Psoas muscle (tissue), 8 donors: ENCODE data around the gene CFAP20. TPM values are rescaled to one million over a fixed set of nuclear protein-coding genes. Genes with fewer than 3 reads are reported as not detected.
A peak's percentile ranks its signal among the peaks of the same experiment; 100 is the strongest.

Experiments
- ATAC-seq, 4 donors: fragments of 200-7000 bp; cut with Tn5 transposase; one replicate each; pipeline ENCODE4 v1.9.1; 2020; ENCODE audit warnings: moderate library complexity in 3 of 4, mild to moderate bottlenecking in 2 of 4
- DNase-seq, 2 donors: peaks; one replicate each; pipeline ENCODE4 v3.0.0-alpha.2; 2020
- H3K27ac ChIP-seq: fragments of 200-600 bp; one replicate; pipeline ENCODE4 v1.8.0; 2022
- H3K27me3 ChIP-seq, 3 donors: fragments of 200-600 bp in 1 of 3; one replicate each; pipeline versions ENCODE4 v1.6.1 to v1.8.0; 2013 to 2022; ENCODE audit warnings: low read length in 2 of 3, mild to moderate bottlenecking in 2 of 3, moderate library complexity in 1 of 3; ENCODE audit not compliant: insufficient read depth in 3 of 3
- H3K36me3 ChIP-seq, 2 donors: fragments of 200-600 bp in 1 of 2; one replicate each; pipeline versions ENCODE4 v1.6.1 to v1.8.0; 2013 to 2022; ENCODE audit warnings: low read depth in 1 of 2, mild to moderate bottlenecking in 1 of 2, moderate library complexity in 1 of 2; ENCODE audit not compliant: insufficient read depth in 1 of 2
- H3K4me1 ChIP-seq: fragments of 200-600 bp; one replicate; pipeline ENCODE4 v1.8.0; 2022
- H3K4me3 ChIP-seq: fragments of 200-600 bp; one replicate; pipeline ENCODE4 v1.8.0; 2022; ENCODE audit warnings: mild to moderate bottlenecking
- H3K9me3 ChIP-seq: fragments of 200-600 bp; one replicate; pipeline ENCODE4 v1.8.0; 2022
- WGBS, 3 donors: extraction: QIAGEN DNeasy Blood & Tissue Kit; methylation state at CpG; one replicate each; pipeline versions ENCODE4 v1.1.6 to v1.1.7; 2013; 5-methylcytosine and 5-hydroxymethylcytosine counted together
- intact Hi-C, 2 donors: fragments of 100-400 bp; cut with DNase I; formaldehyde crosslinking; loops; one replicate each; pipeline versions ENCODE4 v1.11.0 to v1.14.2; 2022
- polyA plus RNA-seq, 3 donors: library from polyadenylated mRNA; stranded (reverse); fragments of 200-250 nt; gene quantifications; one replicate each; pipeline ENCODE4 v1.2.3, GENCODE V29; 2013
- total RNA-seq, 4 donors: library from RNA; stranded (reverse); fragmentation: NEBNext Ultra II Directional in 2 of 4; extraction: Animal tissue kit (Norgen Biotek cat#: 25700) in 2 of 4; gene quantifications; one replicate each; pipeline versions ENCODE4 v1.2.1 to v1.2.4, GENCODE V29; 2021 to 2023
- TF ChIP-seq, protein P1 (sequence below): fragments of 200-600 bp; IDR thresholded peaks from one replicate; pipeline ENCODE4 v1.8.0; 2022; ENCODE audit warnings: antibody characterized with exemption
- donor health status: healthy with polysubstance abuse.
- donor health status: DM: no; HTN: no; CAD: no; lungs with moderate emphysema.
- donor health status: Bipolar disorder and iron deficiency.
- donor health status: healthy.
- donor health status: DM: yes; HTN: yes; CAD: no.
- donor health status: DM: no; HTN: no; CAD: no.
- donor health status: DM: no; HTN: no; CAD: no.
- donor health status: DM: yes; HTN: yes; CAD: no.

The CFAP20 gene
- total and polyA plus RNA-seq, 7 donors: 5.6 to 22.0 (median 9.4) TPM

DNA sequence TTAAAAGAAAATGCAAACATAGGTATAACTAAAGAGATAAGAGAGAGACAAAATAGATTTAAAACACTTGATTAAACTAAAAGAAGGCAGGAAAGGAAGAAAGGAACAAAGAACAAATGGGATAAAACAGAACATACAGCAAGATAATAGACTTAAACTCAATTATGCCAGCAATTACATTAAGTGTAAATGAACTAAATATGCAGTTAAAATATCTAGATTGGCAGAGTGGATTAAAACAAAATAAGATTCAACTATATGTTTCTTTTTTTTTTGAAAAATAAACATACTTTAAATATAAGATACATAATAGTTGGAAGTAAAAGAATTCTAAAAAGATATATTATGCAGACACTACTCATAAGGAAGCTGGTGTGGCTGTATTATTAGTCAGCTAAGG lies 9.7 kb upstream of the CFAP20 start:
- H3K27ac ChIP-seq: no peak overlapping the region
- peaks cover 0 to 3% of the 10 kb centered on the region in 2 donors for H3K36me3 ChIP-seq
- peaks cover 9% of the 10 kb centered on the region for H3K9me3 ChIP-seq
- TF ChIP-seq, protein P1, sequence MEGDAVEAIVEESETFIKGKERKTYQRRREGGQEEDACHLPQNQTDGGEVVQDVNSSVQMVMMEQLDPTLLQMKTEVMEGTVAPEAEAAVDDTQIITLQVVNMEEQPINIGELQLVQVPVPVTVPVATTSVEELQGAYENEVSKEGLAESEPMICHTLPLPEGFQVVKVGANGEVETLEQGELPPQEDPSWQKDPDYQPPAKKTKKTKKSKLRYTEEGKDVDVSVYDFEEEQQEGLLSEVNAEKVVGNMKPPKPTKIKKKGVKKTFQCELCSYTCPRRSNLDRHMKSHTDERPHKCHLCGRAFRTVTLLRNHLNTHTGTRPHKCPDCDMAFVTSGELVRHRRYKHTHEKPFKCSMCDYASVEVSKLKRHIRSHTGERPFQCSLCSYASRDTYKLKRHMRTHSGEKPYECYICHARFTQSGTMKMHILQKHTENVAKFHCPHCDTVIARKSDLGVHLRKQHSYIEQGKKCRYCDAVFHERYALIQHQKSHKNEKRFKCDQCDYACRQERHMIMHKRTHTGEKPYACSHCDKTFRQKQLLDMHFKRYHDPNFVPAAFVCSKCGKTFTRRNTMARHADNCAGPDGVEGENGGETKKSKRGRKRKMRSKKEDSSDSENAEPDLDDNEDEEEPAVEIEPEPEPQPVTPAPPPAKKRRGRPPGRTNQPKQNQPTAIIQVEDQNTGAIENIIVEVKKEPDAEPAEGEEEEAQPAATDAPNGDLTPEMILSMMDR: no peak
- no peak overlapping the region for H3K4me3 ChIP-seq
- intact Hi-C loops: no loop called here
- no peaks in the 10 kb centered on the region for H3K4me1 ChIP-seq
- ATAC-seq: no peak
- no peak for DNase-seq
- no peaks in the 10 kb centered on the region for H3K27me3 ChIP-seq

DNA sequence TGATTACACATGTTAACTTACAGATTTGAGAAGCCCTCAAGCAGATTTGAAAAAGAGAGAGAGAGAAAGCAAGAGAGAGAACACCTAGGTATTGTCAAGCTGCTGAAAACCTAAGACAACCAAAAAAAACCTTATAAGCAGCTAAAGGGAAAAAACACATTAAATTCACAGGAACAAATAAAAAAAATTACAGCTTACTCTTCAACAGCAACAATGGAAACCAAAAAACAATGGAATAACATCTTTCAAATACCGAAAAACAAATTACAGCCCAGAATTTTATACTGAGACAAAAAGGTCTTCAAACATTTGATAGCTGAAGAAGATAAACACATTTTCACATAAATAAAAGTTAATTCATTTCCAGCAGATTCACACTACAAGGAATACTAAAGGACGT lies 8.4 kb upstream of the CFAP20 start:
- no peak for DNase-seq
- no peaks in the 10 kb centered on the region for H3K4me1 ChIP-seq
- intact Hi-C loops: no loop called here
- H3K9me3 ChIP-seq: peaks cover 9% of the 10 kb centered on the region
- WGBS, 3 donors: 84 to 92% (median 88%) methylated on average over 2 of the region's 2 CpGs
- no peaks in the 10 kb centered on the region for H3K27me3 ChIP-seq
- no peak for ATAC-seq
- no peak overlapping the region for H3K4me3 ChIP-seq
- H3K27ac ChIP-seq: no peak overlapping the region
- peaks cover 0 to 3% of the 10 kb centered on the region in 2 donors for H3K36me3 ChIP-seq
- TF ChIP-seq, protein P1: no peak

DNA sequence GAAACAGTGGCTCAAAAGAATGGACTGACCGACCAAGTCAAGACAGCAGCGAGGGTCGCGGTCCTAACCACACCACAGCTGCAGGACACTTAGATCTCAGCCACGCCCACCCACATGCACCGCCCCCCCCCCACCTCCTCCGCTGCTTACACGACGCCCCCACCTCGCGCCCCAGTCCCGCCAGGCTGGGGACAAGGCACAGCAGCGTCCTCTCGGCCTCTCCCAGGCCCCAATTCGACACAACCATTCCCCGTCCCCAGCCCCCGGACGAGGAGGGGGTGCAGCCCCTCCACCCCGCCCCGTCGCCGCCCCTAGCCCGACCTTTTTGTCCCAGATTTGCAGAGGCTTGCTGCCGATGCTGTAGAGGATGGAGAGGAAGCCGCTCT lies 477 bp downstream of the CFAP20 start:
- TF ChIP-seq, protein P1: no peak
- H3K9me3 ChIP-seq: no peaks in the 10 kb centered on the region
- no peaks in the 10 kb centered on the region for H3K36me3 ChIP-seq
- H3K27me3 ChIP-seq: no peaks in the 10 kb centered on the region
- H3K4me3 ChIP-seq: peak overlapping the region; percentile 86
- H3K4me1 ChIP-seq: peaks cover 33% of the 10 kb centered on the region
- intact Hi-C loops: loop anchor here in 1 of 2 donors (5.0 to 10.0 kb wide), 2 partner anchors 234 to 316 kb away; no protein-coding TSS in a partner anchor
- peak overlapping the region; percentile 86 for H3K27ac ChIP-seq
- peak in 1 of 4 donors; percentile 1 for ATAC-seq
- DNase-seq: no peak
- WGBS, 3 donors: 0 to 2% (median 0%) methylated on average over 17 to 25 of the region's 25 CpGs

DNA sequence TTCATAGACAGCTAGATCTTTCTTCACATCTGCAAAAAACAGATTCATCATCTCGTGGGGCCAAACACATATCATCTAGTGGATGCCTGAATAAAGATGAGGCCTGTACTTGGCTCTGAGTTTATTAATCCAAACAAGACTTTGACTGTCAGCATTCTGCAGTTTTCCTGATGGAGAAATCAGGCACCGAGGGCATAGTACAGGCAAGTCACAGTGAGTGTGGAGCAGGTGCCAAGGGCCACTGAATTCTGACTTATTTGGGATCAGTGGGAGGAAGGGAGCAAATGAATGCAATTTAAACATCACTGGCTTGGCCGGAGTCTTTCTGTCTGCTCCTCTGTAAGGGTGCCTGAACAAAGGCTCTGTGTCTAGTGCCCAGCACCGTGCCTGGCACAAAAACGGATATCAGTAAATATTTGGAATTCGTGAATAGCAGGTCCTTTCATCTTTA lies 975 bp downstream of the CFAP20 start:
- no peaks in the 10 kb centered on the region for H3K36me3 ChIP-seq
- no peaks in the 10 kb centered on the region for H3K9me3 ChIP-seq
- peak overlapping the region; percentile 86 for H3K4me3 ChIP-seq
- DNase-seq: no peak
- no peak for ATAC-seq
- H3K27me3 ChIP-seq: no peaks in the 10 kb centered on the region
- 1 to 4% (median 2%) methylated on average over 6 of the region's 6 CpGs for WGBS, 3 donors
- intact Hi-C loops: loop anchor here in 1 of 2 donors (5.0 to 10.0 kb wide), 2 partner anchors 233 to 316 kb away; no protein-coding TSS in a partner anchor
- peaks cover 33% of the 10 kb centered on the region for H3K4me1 ChIP-seq
- TF ChIP-seq, protein P1: no peak
- peak overlapping the region; percentile 86 for H3K27ac ChIP-seq

DNA sequence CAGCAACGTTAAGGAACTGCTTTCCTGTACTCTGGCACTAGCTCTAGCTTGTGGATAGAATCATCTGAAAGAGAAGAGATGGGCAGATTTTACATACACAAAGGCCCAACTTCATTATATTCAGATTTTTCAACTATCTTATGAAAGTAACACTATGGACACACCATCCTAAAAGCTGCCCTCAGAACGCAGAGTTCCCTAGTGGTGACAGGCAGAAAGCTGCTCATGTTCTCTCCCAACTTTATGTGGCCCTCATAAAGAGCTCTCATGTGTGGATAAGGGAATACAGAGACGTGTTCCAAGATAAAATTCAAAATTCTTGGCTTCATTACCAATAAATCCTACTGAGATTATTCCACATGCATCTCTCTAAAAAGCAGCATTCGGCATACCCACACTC lies 1.5 kb downstream of the CFAP20 start:
- intact Hi-C loops: loop anchor here in 1 of 2 donors (5.0 to 10.0 kb wide), 2 partner anchors 233 to 315 kb away; no protein-coding TSS in a partner anchor
- ATAC-seq: no peak
- H3K36me3 ChIP-seq: no peaks in the 10 kb centered on the region
- H3K27ac ChIP-seq: peak overlapping the region; percentile 2
- H3K9me3 ChIP-seq: no peaks in the 10 kb centered on the region
- WGBS, 3 donors: 9 to 15% (median 13%) methylated on average over 4 of the region's 4 CpGs
- no peak for DNase-seq
- peaks cover 33% of the 10 kb centered on the region for H3K4me1 ChIP-seq
- H3K27me3 ChIP-seq: no peaks in the 10 kb centered on the region
- TF ChIP-seq, protein P1: no peak
- H3K4me3 ChIP-seq: peak overlapping the region; percentile 86
